HG03378 (cell line): ENCODE data around the gene ALG14.
"Not testable (repeated sequence)": the region's sequence is repeated elsewhere in the genome, so short reads cannot be mapped to it uniquely, and the experiment has no call there.

Experiments
- ATAC-seq: cut with Tn5 transposase; IDR thresholded peaks from one replicate; pipeline ENCODE4 v1.9.1; 2021; ENCODE audit warnings: mild to moderate bottlenecking, moderate library complexity; ENCODE audit not compliant: unreplicated experiment

The ALG14 gene, protein sequence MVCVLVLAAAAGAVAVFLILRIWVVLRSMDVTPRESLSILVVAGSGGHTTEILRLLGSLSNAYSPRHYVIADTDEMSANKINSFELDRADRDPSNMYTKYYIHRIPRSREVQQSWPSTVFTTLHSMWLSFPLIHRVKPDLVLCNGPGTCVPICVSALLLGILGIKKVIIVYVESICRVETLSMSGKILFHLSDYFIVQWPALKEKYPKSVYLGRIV

DNA sequence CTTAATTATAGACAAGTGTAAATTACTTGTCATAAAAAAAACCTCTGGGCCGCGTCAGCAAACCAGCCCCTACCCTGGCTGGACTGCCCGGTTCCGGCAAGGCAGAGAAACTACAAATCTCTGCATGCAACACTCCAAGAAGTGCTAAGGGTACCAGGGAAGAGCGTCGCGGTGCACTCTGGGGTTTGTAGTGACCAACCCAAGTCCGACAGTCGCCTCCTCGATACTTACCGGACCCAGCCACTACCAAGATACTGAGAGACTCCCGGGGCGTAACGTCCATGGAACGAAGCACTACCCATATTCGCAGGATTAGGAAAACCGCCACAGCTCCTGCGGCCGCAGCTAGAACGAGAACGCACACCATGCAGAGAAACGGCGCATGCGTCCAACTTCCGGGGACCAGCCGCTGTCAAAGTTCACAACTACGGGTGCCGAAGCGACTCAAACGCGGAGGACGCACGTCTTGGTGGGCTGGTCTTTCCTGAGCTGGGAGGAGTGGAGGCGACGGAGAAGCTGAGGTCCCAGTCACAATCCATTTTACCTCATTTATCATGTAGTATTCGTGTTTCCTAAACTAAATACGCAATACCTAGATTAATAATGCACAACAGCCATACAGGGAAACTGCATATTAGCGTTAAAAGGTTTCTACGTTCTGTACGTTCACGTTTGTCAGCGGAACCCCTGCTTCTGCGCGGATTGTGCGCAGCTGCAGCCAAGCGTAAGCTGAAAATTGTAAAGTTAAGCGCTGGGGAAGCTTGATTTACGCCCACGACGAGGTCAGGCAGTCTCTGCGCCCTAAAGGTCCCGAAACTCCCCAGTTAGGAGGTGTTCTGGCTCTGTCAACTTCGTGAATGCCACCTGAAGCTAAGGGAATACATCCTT lies at the start of gene ALG14:
Gene ALG14, minus strand, starts transcription at position 420 of the 888 bp plus-strand sequence. Its CDS starts 53 bp downstream, at position 367.
- ATAC-seq = peak; percentile 96

DNA sequence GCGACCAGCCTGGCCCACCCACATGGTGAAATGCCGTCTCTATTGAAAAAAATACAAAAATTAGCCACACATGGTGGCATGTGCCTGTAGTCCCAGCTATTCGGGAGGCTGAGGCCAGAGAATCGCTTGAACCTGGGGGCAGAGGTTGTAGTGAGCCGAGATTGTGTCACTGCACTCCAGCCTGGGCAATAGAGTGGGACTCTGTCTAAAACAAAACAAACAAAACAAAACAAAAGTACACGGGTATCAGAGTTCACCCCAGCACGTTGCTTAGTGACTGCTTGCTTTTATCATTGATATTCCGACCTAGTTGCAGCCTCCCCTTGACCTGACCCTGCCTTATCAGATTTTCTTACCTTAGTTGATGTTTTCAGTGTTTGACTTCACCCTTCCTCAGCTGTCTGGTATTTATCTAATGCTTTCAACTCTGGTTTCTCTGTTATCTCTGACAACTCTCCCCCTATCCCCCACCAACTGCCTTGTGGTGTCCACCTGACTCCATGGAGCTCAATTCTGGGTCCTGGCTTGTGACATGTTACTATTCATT lies 49.5 kb upstream of the ALG14 start:
- no peak for ATAC-seq

DNA sequence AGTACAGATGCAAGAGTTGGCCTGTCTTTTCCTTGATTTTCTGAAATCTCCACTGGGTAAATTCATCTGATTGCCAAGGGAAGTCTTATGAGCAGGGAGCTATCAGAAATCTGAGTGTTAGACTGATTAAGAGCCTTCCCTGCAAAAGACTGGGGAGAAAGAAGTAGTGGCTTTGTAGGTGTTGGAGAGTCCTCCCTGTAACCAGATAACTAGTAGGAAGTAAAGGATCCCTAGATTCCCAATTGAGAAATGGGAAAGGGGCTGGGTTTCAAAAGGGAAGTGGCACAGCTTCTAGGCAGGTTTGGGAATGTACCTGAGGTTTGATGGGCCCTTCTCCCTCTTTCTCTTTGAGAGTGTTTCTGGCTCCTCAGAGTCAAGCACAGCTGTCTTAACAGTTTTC lies 46.5 kb upstream of the ALG14 start:
- ATAC-seq = no peak

DNA sequence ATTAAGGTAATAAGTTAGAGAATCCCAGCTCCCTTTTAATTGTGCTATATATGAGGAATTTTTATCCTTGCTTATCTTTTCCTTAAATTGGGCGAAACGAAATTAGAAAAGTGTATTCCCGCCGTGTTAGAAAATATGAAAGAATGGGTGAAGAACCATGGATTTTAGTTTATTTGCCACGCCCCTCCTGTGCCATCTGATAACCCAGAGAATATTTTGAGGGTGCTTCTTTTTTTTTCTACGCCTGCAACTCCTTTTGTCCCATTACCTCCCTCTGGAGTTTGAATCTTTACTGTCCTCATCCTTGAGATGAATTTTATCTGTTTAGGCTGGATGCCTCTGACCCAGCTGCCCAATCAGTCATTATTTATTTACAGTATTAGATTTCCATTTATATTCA lies 46.0 kb upstream of the ALG14 start:
- no peak for ATAC-seq

DNA sequence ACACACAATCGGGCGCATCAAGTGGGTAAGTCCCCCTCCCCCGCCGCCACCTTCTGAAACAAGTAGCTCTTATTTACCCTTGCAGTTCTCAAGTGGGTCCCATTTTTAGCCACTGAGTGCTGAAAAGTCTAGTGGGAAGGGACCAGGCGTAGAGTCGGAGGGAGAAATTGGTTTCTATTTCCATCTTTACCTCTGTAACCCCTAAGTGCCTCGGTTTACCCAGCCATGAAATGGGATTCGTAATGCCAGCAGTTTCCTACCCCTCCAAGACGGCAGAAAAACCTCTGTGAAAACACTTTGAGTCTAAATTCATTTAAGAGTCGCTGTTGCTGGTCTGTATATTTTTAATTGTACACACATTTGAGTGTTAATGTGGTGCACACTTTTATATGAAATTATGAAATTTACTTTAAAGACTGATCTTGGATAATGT lies 45.3 kb upstream of the ALG14 start:
- ATAC-seq = no peak

DNA sequence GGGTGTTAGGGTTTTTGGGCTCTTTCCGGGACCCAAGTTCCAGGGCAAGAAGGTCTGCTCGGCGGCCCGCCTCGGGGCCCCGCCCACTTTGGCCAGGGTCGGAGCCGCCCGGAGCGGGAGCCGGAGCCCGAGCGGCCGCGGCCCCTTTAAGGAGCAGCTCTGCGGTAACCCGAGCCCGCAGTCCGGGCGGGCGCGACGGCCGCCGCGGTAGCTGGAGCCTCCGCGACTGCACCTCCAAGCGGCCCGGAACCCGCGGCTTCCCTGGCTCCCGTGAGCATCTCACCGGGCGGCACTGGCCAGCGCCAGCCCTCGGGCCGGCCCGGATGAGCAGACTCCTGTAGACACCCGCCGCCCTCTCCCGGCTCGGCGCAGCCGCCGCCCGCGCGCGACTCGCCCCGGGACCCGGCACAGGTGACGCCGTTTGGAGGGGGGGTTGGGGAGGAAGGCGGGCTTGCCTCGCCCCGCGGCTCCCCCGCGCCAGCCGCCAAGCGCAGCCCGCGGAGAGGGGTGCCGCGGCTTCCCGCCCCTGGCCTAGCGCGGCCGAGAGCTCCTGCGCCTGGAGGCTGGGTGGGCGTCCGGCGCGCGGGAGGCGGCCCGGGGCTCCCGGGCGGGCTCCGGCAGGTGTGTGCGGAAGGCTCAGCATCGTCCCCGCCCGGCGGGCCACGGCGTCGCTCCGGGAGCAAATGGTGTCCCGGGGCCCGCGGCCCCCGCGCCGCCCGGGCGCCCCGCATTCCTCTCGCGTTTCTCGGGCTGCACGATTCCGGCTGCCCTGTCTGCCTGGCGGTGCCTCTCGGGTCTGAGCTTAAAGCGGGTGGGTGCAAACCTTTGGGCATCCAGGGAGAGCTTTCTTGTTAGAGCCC lies 44.7 kb upstream of the ALG14 start, which contains the start of gene TLCD4:
Gene TLCD4, plus strand, starts transcription at position 149 of the 860 bp plus-strand sequence. CDS start 26,547 bp downstream, outside the sequence.
- ATAC-seq = peak; percentile 34

DNA sequence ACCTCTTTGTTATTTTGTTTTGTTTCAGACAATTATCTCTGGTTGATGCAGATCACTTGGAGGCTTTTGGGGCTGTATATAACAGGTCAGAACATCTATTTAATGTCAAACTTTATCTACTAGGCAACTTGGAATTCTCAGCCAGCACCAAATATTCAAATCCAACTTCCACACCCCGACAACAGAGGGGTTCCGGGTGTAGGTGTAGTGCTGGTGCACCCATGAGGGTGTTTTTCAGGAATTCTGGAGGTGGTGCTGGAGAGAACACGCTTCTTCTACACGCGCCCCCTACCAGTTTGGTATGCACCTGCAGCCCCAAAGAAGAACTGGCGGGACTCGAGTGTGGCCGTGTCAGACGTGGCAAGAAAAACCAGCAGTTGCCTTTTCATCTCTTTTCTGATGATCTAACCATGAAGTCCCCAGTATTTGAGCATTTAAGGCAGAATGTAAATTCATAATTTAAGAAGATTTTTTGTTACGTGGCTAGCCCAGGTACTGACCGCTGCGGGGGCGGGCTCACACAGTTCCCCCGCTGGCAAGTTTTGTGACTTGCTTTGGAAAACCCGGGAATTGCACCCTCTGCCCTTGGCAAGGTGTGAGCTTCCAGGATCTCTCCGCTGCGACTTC lies 43.9 kb upstream of the ALG14 start:
- ATAC-seq = peak; percentile 61

DNA sequence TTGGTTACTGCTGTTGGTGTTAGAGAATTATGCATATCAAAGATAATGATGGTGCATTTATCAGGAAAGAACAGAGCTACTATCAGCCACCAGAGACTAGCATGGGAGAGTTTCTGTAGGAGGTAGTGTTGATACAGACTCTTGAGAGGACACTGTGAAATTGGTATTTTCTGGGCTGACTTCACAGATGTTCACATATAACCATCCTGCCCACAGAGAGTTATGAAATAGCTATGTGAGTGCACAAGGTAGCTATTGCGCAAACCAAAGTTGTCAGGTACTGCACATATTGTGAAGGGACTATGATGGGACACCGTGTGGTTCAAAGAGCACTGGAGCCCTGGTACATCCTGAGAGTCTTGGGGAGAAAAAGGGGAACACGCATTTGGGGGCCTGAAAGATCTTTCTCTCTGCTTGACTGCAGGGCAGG lies 43.0 kb upstream of the ALG14 start:
- no peak for ATAC-seq

DNA sequence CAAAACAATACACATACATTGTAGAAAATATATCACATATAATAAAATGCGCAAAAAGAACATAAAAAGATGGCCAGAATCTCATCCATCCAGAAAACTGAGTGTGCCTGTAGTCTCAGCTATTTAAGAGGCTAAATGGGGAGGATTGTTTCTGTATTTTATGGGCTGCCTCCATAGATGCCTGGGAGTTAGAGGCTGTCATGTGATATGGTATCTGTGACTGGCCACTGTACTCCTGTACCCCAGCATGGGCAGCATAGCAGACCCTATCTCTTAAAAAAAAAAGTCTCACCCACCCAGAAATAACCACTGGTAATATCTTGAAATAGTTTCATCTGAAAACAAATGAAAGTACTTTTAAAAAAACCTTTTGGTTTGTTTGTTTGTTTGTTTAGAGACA lies 40.9 kb upstream of the ALG14 start:
- no peak for ATAC-seq

DNA sequence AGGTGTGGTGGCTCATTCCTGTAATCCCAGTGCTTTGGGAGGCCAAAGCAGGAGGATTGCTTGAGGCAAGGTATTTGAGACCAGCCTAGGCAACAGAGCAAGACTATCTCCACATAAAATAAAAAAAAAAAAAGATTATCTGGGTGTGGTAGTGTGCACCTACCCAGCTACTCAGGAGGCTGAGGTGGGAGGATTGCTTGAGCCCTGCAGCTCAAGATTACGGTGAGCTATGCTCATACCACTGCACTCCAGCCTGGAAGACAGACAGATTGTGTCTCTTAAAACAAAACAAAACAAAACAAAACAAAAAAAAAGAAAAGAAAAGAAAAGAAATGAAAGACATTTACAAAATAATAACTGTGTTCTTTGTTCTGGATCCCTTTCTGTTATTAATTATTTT lies 38.3 kb upstream of the ALG14 start:
- no peak for ATAC-seq

DNA sequence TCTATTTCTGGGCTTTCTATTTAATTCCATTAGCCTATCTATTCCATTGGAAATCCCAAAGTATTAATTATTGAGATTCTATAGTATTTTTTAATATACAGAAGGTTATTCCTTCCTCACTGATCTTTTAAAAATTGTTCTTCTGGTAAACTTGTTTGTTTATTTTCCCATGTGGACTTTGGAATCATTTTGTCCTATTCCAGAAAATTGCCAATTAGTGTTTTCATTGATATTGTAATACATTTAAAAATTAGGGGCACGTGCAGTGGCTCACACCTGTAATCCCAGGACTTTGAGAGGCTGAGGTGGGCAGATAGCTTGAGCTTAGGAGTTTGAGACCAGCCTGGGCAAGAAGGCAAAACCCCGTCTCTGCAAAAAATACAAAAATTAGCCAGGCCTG lies 36.0 kb upstream of the ALG14 start:
- no peak for ATAC-seq

DNA sequence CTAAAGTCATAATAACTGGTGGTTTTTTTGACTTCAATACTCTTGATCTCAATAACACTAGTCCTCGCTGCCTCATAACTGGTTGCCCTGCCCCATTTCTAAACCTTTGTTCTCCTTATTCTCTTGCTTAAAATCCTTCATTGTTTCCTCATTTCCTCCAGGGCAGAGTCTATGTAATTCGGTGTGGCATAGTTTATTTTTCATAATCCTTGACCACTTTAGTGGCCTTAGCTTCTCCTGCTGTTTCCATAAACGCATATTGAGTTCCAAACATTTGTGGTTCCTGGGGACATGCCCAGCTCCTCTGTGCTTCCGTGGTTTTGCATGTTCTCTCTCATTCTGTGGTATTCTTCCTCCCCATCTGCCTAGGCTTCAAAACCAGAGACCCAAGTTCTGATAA lies 25.4 kb upstream of the ALG14 start:
- no peak for ATAC-seq

DNA sequence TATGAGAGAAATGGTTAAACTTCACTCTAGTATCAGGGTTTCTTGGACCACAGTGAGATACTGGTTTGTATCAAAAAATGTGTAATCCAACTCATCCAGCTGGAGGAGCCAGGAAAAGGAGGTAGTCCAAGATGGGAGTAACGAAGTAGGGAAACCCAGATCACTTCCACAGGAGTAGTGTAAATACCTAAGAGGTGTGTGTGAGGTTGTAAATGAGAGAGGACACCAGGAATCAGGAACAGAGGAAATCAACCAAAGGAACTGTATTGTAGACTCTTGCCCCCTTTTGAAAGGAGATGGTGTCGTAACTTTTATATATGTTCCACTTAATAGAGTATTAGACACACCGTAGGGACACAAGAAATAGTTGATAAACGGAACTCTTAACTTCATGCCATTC lies 24.7 kb upstream of the ALG14 start:
- no peak for ATAC-seq

DNA sequence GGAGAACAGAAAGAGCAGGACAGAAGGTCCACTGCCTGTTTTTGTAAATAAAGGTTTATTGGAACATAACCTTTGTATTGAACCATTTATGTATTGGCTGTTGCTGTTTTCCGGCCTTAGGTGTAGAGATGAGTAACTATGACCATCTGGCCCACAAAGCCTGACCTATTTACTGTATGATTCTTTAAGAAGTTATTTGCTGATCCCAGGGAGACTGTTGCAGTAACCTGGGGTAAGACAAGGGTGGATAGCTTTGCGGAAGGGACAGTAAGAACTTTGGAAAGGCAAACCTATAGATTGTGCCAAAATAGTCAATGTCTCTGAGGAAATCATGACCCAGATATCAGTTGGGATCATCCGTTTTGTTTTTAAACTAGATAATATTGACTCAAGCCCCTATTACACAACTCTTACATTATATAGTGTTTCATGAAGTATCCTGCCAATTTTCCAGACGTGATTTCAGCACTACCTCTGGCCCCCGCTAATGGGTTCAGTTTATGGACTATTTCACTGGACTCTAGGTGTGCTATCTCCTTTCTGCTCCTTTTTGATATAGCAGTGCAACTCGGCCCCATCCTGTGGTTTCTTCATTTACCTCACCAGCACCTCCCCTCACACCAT lies 23.6 kb upstream of the ALG14 start:
- no peak for ATAC-seq

DNA sequence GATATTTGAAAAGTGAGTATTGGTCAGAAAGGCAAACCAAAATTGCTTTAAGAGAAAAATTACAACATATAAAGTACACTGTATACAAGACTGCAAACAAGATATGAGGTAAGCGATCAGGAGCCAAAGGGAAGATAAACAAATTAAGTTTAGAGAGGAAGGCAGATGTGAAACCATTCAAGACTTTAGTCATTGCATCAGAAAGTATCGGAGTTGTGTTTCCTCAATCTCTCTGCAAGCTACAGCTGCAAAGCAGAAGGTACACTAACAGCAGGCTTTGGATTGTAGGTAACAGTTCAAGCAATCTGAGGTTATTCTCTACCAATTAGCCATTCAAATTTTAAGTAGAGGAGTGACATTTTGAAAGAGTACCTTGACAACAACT lies 23.1 kb upstream of the ALG14 start:
- ATAC-seq = peak; percentile 86

DNA sequence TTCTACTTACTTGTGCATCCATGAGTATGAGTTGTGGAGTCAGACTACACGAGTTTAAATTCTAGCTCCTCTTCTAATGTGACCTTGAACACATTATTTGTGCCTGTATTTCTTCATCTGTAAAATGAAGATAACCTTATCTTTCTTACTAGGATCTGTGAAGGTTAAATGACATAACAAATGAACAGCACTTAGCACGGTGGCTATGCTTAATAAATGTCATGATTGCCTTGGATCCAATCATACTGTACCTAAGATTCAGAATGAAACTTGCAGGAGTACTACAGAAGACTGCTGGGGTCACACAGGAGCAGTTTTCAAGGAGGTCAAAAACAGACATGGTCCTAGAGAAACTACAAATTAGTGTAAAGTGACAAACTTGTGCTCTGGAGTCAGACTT lies 22.2 kb upstream of the ALG14 start:
- ATAC-seq = no peak

DNA sequence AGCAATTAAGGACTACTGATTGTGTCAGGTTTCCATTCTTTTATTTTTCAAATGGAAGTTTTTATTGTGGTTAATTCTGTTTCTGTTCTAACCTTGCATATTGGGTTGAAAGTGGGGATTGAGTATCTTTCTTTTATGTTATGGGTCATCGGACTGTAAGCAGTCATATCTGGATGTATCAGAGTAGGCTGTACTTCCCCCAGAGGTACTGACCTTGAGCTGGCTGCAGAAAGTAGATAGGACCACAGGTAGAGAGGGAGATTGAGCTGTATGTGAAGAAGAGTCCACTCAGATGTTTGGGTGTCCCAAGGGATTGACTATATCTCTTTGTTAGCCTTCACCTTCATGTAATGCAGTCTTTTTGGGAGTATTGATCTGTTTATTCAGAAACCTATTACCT lies 20.5 kb upstream of the ALG14 start:
- no peak for ATAC-seq

DNA sequence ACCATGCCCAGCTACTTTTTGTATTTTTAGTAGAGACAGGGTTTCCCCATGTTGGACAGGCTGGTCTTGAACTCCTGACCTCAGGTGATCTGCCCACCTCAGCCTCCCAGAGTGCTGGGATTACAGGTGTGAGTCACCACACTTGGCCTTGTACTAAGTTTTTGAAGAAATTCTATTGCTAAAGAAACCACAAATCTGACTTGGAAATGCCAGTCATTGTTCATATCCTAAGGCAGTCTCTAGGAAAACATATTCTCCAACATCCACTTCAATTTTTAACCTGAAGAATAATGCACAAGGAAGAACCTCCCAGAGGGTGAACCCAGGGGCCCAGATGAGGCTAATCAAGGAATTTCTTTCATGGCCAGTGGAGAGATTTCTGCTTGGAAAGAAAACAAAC lies 20.1 kb upstream of the ALG14 start:
- not testable (repeated sequence) for ATAC-seq

DNA sequence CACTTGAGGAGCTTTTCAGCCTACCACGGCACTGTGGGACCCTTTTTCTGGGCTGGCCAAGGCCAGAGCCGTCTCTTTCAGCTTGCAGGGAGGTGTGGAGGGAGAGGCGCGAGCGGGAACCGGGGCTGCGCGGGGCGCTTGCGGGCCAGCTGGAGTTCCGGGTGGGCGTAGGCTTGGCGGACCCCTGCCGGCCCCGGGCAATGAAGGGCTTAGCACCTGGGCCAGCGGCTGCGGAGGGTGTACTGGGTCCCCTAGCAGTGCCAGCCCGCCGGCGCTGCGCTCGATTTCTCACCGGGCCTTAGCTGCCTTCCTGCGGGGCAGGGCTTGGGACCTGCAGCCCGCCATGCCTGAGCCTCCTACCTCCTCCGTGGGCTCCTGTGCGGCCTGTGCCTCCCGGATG lies 18.5 kb upstream of the ALG14 start:
- not testable (repeated sequence) for ATAC-seq

DNA sequence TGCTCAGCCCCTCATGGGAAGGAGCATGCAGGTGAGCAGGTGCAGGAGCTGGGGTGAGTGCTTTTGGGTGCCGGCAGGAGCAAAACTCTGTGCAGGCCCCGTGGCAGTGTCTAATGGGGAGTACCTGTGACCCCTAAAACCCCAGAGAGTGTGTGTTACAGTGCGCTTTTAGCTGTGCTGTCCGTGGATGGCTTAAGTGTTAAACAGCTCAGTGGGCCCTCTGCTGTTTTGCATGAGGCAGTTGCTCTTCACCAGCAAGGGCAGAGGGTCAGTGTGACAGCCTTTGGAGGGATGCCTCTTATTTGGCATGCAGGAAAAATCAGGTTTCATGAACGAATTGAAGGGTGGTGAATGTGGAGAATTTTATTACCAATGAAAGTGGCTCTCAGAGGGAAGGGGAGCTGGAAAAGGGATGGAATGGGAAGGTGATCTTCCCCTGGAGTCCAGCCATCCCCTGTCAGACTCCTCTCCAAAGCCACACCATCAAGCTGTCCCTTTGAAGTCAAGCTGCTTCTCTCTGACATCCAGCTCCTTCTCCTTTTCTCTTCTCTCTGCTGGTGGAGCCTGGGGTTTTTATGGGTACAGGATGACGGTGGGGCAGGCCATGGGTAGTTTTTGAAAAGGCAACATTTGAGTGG lies 17.0 kb upstream of the ALG14 start:
- ATAC-seq = no peak
